Neural crest cell (in vitro differentiated cells): ENCODE data around the gene LPP. TPM values are rescaled to one million over a fixed set of nuclear protein-coding genes. Genes with fewer than 3 reads are reported as not detected.

ENCODE experiments used
- DNase-seq: peaks from one replicate; pipeline ENCODE4 v3.0.0; 2021; ENCODE audit warnings: low read depth, mixed read lengths, low spot score
- H3K27ac Mint-ChIP-seq: one replicate; pipeline ENCODE4 v1.8.0; 2021; ENCODE audit warnings: mild to moderate bottlenecking, mixed read lengths; ENCODE audit not compliant: unreplicated experiment
- H3K27me3 Mint-ChIP-seq: 2 replicates; pipeline ENCODE4 v1.8.0; 2021; ENCODE audit warnings: low read depth, mild to moderate bottlenecking, mixed read lengths
- H3K36me3 Mint-ChIP-seq: 2 replicates; pipeline ENCODE4 v1.8.0; 2021; ENCODE audit warnings: low read depth, mild to moderate bottlenecking, mixed read lengths
- H3K4me1 Mint-ChIP-seq: 2 replicates; pipeline ENCODE4 v1.8.0; 2021; ENCODE audit warnings: mixed read lengths
- H3K4me3 Mint-ChIP-seq: one replicate; pipeline ENCODE4 v1.8.0; 2021; ENCODE audit warnings: mild to moderate bottlenecking, mixed read lengths
- H3K9me3 Mint-ChIP-seq: 2 replicates; pipeline ENCODE4 v1.8.0; 2021; ENCODE audit warnings: mixed read lengths
- CTCF ChIP-seq: fragments of 200-600 bp; sonication (generic); conservative IDR thresholded peaks from 2 replicates; pipeline ENCODE4 v1.5.0; 2021; ENCODE audit warnings: antibody characterized with exemption, mild to moderate bottlenecking
- total RNA-seq: library from RNA; stranded (reverse); gene quantifications from 2 replicates; pipeline ENCODE4 v1.2.1, GENCODE V29; 2021

Gene LPP
- total RNA-seq, 1 donor from 2014 or later = 38.7 TPM

GRCh38 chr3:188505911-188506310 is 352.0 kb downstream of the LPP start:
- H3K27me3 Mint-ChIP-seq = no peaks in the 10 kb centered on the region
- H3K4me1 Mint-ChIP-seq = peaks cover 16% of the 10 kb centered on the region
- no peak overlapping the region for H3K27ac Mint-ChIP-seq
- no peak for DNase-seq
- TF ChIP-seq CTCF = no peak
- H3K36me3 Mint-ChIP-seq = peaks cover 22% of the 10 kb centered on the region
- H3K9me3 Mint-ChIP-seq = peaks cover 17% of the 10 kb centered on the region
- H3K4me3 Mint-ChIP-seq = no peak overlapping the region

- no peak for TF ChIP-seq CTCF
- H3K9me3 Mint-ChIP-seq = peaks cover 17% of the 10 kb centered on the region
- no peak overlapping the region for H3K27ac Mint-ChIP-seq
- no peak for DNase-seq
- no peak overlapping the region for H3K4me3 Mint-ChIP-seq
- no peaks in the 10 kb centered on the region for H3K27me3 Mint-ChIP-seq
- peaks cover 22% of the 10 kb centered on the region for H3K36me3 Mint-ChIP-seq
- H3K4me1 Mint-ChIP-seq = peaks cover 18% of the 10 kb centered on the region
Observed at GRCh38 chr3:188506446-188506845, 352.5 kb downstream of the LPP start.

- Mint-ChIP-seq H3K4me1 (peaks cover 20% of the 10 kb centered on the region), H3K9me3 (peaks cover 12% of the 10 kb centered on the region), H3K4me3 (peak overlapping the region; percentile 5), H3K27me3 (no peaks in the 10 kb centered on the region), H3K27ac (no peak overlapping the region), H3K36me3 (peaks cover 18% of the 10 kb centered on the region)
- TF ChIP-seq CTCF = no peak
- DNase-seq = no peak
Observed at GRCh38 chr3:188507244-188507720, 353.3 kb downstream of the LPP start.

- peaks cover 15% of the 10 kb centered on the region for H3K36me3 Mint-ChIP-seq
- no peaks in the 10 kb centered on the region for H3K27me3 Mint-ChIP-seq
- H3K27ac Mint-ChIP-seq = no peak overlapping the region
- DNase-seq = no peak
- no peak for TF ChIP-seq CTCF
- H3K9me3 Mint-ChIP-seq = peaks cover 12% of the 10 kb centered on the region
- no peak overlapping the region for H3K4me3 Mint-ChIP-seq
- H3K4me1 Mint-ChIP-seq = peaks cover 24% of the 10 kb centered on the region
Observed at GRCh38 chr3:188508454-188508853, 354.5 kb downstream of the LPP start.

GRCh38 chr3:188509316-188509715 is 355.4 kb downstream of the LPP start:
- no peak overlapping the region for H3K27ac Mint-ChIP-seq
- peaks cover 7% of the 10 kb centered on the region for H3K36me3 Mint-ChIP-seq
- H3K4me1 Mint-ChIP-seq = peaks cover 31% of the 10 kb centered on the region
- no peak for TF ChIP-seq CTCF
- H3K4me3 Mint-ChIP-seq = no peak overlapping the region
- DNase-seq = no peak
- peaks cover 8% of the 10 kb centered on the region for H3K9me3 Mint-ChIP-seq
- H3K27me3 Mint-ChIP-seq = no peaks in the 10 kb centered on the region

- Mint-ChIP-seq H3K4me3 (no peak overlapping the region), H3K36me3 (peaks cover 2% of the 10 kb centered on the region), H3K27ac (no peak overlapping the region), H3K4me1 (peaks cover 34% of the 10 kb centered on the region), H3K27me3 (no peaks in the 10 kb centered on the region), H3K9me3 (peaks cover 5% of the 10 kb centered on the region)
- no peak for DNase-seq
- no peak for TF ChIP-seq CTCF
Observed at GRCh38 chr3:188510366-188510765, 356.4 kb downstream of the LPP start.
